ENCODE data around the gene IRF7.

DNA sequence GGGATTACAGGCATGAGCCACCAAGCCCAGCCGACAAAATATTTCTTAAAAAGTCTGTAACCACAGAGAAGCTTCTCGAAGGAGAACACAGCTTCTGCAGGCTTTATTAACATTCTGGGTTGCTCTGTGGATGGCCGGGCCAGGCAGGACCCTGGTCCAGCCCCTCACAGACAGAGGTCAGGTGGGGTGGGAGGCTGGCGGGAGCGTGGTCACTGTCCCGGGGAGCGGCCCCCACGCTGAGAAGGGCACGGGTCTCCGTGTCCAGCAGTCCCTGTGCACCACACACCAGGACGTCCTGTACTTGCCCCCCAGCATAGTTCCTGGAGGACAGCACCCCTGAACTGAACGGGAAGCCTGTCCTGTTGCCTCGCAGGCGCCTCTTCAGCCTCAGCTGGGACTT, 40.7 kb upstream of the IRF7 start:
- TF ChIP-seq POLR2AphosphoS5 (IDR thresholded peaks at IDR 0.05; ENCODE audit: low read depth) (no peak), CREB1 (CRISPR knock-in tag; IDR thresholded peaks at IDR 0.05; ENCODE audit: low read depth) (no peak), EZH2phosphoT487 (IDR thresholded peaks at IDR 0.05; ENCODE audit: unreplicated experiment) (no peak), EZH2 (IDR thresholded peaks at IDR 0.05; ENCODE audit: low read depth, unreplicated experiment) (no peak), JUNB (IDR thresholded peaks at IDR 0.05; ENCODE audit: unreplicated experiment) (no peak)
- TF ChIP-seq, protein P1, sequence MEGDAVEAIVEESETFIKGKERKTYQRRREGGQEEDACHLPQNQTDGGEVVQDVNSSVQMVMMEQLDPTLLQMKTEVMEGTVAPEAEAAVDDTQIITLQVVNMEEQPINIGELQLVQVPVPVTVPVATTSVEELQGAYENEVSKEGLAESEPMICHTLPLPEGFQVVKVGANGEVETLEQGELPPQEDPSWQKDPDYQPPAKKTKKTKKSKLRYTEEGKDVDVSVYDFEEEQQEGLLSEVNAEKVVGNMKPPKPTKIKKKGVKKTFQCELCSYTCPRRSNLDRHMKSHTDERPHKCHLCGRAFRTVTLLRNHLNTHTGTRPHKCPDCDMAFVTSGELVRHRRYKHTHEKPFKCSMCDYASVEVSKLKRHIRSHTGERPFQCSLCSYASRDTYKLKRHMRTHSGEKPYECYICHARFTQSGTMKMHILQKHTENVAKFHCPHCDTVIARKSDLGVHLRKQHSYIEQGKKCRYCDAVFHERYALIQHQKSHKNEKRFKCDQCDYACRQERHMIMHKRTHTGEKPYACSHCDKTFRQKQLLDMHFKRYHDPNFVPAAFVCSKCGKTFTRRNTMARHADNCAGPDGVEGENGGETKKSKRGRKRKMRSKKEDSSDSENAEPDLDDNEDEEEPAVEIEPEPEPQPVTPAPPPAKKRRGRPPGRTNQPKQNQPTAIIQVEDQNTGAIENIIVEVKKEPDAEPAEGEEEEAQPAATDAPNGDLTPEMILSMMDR (conservative IDR thresholded peaks at IDR 0.05; ENCODE audit: low read depth in 2 of 2): no peak
- TF ChIP-seq, protein P2, sequence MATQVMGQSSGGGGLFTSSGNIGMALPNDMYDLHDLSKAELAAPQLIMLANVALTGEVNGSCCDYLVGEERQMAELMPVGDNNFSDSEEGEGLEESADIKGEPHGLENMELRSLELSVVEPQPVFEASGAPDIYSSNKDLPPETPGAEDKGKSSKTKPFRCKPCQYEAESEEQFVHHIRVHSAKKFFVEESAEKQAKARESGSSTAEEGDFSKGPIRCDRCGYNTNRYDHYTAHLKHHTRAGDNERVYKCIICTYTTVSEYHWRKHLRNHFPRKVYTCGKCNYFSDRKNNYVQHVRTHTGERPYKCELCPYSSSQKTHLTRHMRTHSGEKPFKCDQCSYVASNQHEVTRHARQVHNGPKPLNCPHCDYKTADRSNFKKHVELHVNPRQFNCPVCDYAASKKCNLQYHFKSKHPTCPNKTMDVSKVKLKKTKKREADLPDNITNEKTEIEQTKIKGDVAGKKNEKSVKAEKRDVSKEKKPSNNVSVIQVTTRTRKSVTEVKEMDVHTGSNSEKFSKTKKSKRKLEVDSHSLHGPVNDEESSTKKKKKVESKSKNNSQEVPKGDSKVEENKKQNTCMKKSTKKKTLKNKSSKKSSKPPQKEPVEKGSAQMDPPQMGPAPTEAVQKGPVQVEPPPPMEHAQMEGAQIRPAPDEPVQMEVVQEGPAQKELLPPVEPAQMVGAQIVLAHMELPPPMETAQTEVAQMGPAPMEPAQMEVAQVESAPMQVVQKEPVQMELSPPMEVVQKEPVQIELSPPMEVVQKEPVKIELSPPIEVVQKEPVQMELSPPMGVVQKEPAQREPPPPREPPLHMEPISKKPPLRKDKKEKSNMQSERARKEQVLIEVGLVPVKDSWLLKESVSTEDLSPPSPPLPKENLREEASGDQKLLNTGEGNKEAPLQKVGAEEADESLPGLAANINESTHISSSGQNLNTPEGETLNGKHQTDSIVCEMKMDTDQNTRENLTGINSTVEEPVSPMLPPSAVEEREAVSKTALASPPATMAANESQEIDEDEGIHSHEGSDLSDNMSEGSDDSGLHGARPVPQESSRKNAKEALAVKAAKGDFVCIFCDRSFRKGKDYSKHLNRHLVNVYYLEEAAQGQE (IDR thresholded peaks at IDR 0.05; ENCODE audit: unreplicated experiment): no peak
- TF ChIP-seq, protein P3, sequence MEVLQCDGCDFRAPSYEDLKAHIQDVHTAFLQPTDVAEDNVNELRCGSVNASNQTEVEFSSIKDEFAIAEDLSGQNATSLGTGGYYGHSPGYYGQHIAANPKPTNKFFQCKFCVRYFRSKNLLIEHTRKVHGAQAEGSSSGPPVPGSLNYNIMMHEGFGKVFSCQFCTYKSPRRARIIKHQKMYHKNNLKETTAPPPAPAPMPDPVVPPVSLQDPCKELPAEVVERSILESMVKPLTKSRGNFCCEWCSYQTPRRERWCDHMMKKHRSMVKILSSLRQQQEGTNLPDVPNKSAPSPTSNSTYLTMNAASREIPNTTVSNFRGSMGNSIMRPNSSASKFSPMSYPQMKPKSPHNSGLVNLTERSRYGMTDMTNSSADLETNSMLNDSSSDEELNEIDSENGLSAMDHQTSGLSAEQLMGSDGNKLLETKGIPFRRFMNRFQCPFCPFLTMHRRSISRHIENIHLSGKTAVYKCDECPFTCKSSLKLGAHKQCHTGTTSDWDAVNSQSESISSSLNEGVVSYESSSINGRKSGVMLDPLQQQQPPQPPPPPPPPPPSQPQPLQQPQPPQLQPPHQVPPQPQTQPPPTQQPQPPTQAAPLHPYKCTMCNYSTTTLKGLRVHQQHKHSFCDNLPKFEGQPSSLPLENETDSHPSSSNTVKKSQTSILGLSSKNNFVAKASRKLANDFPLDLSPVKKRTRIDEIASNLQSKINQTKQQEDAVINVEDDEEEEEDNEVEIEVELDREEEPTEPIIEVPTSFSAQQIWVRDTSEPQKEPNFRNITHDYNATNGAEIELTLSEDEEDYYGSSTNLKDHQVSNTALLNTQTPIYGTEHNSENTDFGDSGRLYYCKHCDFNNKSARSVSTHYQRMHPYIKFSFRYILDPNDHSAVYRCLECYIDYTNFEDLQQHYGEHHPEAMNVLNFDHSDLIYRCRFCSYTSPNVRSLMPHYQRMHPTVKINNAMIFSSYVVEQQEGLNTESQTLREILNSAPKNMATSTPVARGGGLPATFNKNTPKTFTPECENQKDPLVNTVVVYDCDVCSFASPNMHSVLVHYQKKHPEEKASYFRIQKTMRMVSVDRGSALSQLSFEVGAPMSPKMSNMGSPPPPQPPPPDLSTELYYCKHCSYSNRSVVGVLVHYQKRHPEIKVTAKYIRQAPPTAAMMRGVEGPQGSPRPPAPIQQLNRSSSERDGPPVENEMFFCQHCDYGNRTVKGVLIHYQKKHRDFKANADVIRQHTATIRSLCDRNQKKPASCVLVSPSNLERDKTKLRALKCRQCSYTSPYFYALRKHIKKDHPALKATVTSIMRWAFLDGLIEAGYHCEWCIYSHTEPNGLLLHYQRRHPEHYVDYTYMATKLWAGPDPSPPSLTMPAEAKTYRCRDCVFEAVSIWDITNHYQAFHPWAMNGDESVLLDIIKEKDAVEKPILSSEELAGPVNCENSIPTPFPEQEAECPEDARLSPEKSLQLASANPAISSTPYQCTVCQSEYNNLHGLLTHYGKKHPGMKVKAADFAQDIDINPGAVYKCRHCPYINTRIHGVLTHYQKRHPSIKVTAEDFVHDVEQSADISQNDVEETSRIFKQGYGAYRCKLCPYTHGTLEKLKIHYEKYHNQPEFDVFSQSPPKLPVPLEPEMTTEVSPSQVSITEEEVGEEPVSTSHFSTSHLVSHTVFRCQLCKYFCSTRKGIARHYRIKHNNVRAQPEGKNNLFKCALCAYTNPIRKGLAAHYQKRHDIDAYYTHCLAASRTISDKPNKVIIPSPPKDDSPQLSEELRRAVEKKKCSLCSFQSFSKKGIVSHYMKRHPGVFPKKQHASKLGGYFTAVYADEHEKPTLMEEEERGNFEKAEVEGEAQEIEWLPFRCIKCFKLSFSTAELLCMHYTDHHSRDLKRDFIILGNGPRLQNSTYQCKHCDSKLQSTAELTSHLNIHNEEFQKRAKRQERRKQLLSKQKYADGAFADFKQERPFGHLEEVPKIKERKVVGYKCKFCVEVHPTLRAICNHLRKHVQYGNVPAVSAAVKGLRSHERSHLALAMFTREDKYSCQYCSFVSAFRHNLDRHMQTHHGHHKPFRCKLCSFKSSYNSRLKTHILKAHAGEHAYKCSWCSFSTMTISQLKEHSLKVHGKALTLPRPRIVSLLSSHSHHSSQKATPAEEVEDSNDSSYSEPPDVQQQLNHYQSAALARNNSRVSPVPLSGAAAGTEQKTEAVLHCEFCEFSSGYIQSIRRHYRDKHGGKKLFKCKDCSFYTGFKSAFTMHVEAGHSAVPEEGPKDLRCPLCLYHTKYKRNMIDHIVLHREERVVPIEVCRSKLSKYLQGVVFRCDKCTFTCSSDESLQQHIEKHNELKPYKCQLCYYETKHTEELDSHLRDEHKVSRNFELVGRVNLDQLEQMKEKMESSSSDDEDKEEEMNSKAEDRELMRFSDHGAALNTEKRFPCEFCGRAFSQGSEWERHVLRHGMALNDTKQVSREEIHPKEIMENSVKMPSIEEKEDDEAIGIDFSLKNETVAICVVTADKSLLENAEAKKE (CRISPR knock-in tag; IDR thresholded peaks at IDR 0.05): no peak
- TF ChIP-seq, protein P4, sequence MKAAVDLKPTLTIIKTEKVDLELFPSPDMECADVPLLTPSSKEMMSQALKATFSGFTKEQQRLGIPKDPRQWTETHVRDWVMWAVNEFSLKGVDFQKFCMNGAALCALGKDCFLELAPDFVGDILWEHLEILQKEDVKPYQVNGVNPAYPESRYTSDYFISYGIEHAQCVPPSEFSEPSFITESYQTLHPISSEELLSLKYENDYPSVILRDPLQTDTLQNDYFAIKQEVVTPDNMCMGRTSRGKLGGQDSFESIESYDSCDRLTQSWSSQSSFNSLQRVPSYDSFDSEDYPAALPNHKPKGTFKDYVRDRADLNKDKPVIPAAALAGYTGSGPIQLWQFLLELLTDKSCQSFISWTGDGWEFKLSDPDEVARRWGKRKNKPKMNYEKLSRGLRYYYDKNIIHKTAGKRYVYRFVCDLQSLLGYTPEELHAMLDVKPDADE (IDR thresholded peaks at IDR 0.05): no peak
